ENCODE measurements around the gene CIRBP. TPM values are rescaled to one million over a fixed set of nuclear protein-coding genes. Genes with fewer than 3 reads are reported as not detected.

The CIRBP gene
- total RNA-seq, 2 donors from 2014 or later: 282 to 301 TPM

DNA sequence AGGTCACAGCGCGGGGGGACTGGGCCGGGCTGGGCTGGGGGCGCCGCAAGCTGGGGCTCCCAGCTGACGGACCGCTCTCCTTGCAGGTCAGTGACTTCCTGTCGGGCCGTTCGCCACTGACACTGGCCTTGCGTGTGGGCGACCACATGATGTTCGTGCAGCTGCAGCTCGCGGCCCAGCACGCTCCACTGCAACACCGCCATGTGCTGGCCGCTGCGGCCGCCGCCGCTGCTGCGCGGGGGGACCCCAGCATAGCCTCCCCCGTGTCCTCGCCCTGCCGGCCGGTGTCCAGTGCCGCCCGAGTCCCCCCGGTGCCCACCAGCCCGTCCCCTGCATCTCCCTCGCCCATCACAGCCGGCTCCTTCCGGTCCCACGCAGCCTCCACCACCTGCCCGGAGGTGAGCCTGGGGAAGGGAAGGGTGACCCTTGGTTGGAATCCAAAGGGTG, 15.0 kb upstream of the CIRBP start:
- Histone ChIP-seq H3K9me3 (ENCODE audit: control insufficient read depth, low read length) (no peaks in the 10 kb centered on the region), H3K36me3 (ENCODE audit: control insufficient read depth, insufficient read depth, low read length) (peaks cover 63% of the 10 kb centered on the region), H3K4me1 (ENCODE audit: control insufficient read depth, insufficient read depth, low read length) (peaks cover 8% of the 10 kb centered on the region), H3K27me3 (ENCODE audit: control insufficient read depth, insufficient read depth, low read length, poor library complexity, severe bottlenecking) (no peaks in the 10 kb centered on the region), H3K4me3 (ENCODE audit: low read length) (no peak overlapping the region), H3K27ac (ENCODE audit: low read depth, low read length) (peak overlapping the region; percentile 2), H3K9ac (ENCODE audit: extremely low read depth, low read length, poor library complexity, severe bottlenecking) (no peak overlapping the region)
- 97% methylated on average over 13 to 37 of the region's 37 CpGs for WGBS, 2 experiments (ENCODE audit: insufficient coverage in 1 of 2, insufficient read length in 1 of 2)
- Mint-ChIP-seq H3K4me3 (no peak overlapping the region), H3K27me3 (ENCODE audit: insufficient read depth) (no peaks in the 10 kb centered on the region), H3K36me3 (ENCODE audit: low read depth) (peaks cover 53% of the 10 kb centered on the region), H3K27ac (no peak overlapping the region), H3K4me1 (peaks cover 13% of the 10 kb centered on the region), H3K9me3 (no peaks in the 10 kb centered on the region)
- DNase-seq: no peak
- TF ChIP-seq, protein P1, sequence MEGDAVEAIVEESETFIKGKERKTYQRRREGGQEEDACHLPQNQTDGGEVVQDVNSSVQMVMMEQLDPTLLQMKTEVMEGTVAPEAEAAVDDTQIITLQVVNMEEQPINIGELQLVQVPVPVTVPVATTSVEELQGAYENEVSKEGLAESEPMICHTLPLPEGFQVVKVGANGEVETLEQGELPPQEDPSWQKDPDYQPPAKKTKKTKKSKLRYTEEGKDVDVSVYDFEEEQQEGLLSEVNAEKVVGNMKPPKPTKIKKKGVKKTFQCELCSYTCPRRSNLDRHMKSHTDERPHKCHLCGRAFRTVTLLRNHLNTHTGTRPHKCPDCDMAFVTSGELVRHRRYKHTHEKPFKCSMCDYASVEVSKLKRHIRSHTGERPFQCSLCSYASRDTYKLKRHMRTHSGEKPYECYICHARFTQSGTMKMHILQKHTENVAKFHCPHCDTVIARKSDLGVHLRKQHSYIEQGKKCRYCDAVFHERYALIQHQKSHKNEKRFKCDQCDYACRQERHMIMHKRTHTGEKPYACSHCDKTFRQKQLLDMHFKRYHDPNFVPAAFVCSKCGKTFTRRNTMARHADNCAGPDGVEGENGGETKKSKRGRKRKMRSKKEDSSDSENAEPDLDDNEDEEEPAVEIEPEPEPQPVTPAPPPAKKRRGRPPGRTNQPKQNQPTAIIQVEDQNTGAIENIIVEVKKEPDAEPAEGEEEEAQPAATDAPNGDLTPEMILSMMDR (conservative IDR thresholded peaks at IDR 0.05): no peak

DNA sequence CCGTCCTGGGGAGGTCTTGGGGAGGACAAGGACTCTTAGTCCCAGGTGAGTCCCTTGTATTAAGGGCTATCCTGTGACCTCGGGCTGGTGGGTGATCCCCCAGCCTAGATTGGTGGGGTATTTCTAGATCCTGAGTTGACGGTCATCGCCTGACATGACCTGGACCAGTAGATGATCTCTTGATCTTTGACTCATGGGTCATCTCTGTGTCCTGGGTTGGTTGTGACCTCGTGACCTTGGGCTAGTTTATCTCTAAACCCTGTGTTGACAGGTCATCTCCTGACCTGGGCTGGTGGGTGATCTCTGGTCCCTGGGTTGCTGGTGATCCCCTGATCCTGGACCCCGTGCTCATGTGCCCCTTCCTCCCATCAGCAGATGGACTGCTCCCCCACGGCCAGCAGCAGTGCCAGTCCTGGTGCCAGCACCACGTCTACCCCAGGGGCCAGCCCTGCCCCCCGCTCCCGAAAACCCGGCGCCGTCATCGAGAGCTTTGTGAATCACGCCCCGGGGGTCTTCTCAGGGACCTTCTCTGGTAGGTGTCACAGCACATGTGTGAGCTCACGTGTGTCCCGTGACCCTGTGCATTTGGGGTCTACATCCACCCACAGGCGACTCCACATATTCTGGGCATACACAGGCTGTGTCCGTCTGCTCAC, 14.5 kb upstream of the CIRBP start:
- 95% methylated on average over 19 to 20 of the region's 20 CpGs for WGBS, 2 experiments (ENCODE audit: insufficient coverage in 1 of 2, insufficient read length in 1 of 2)
- Histone ChIP-seq H3K4me1 (ENCODE audit: control insufficient read depth, insufficient read depth, low read length) (peaks cover 8% of the 10 kb centered on the region), H3K9ac (ENCODE audit: extremely low read depth, low read length, poor library complexity, severe bottlenecking) (no peak overlapping the region), H3K36me3 (ENCODE audit: control insufficient read depth, insufficient read depth, low read length) (peaks cover 63% of the 10 kb centered on the region), H3K4me3 (ENCODE audit: low read length) (no peak overlapping the region), H3K27ac (ENCODE audit: low read depth, low read length) (peak overlapping the region; percentile 22), H3K27me3 (ENCODE audit: control insufficient read depth, insufficient read depth, low read length, poor library complexity, severe bottlenecking) (no peaks in the 10 kb centered on the region), H3K9me3 (ENCODE audit: control insufficient read depth, low read length) (no peaks in the 10 kb centered on the region)
- Mint-ChIP-seq H3K27ac (peak overlapping the region; percentile 77), H3K9me3 (no peaks in the 10 kb centered on the region), H3K4me3 (no peak overlapping the region), H3K36me3 (ENCODE audit: low read depth) (peaks cover 53% of the 10 kb centered on the region), H3K4me1 (peaks cover 18% of the 10 kb centered on the region), H3K27me3 (ENCODE audit: insufficient read depth) (no peaks in the 10 kb centered on the region)
- TF ChIP-seq, protein P1 (conservative IDR thresholded peaks at IDR 0.05): no peak
- DNase-seq: no peak

DNA sequence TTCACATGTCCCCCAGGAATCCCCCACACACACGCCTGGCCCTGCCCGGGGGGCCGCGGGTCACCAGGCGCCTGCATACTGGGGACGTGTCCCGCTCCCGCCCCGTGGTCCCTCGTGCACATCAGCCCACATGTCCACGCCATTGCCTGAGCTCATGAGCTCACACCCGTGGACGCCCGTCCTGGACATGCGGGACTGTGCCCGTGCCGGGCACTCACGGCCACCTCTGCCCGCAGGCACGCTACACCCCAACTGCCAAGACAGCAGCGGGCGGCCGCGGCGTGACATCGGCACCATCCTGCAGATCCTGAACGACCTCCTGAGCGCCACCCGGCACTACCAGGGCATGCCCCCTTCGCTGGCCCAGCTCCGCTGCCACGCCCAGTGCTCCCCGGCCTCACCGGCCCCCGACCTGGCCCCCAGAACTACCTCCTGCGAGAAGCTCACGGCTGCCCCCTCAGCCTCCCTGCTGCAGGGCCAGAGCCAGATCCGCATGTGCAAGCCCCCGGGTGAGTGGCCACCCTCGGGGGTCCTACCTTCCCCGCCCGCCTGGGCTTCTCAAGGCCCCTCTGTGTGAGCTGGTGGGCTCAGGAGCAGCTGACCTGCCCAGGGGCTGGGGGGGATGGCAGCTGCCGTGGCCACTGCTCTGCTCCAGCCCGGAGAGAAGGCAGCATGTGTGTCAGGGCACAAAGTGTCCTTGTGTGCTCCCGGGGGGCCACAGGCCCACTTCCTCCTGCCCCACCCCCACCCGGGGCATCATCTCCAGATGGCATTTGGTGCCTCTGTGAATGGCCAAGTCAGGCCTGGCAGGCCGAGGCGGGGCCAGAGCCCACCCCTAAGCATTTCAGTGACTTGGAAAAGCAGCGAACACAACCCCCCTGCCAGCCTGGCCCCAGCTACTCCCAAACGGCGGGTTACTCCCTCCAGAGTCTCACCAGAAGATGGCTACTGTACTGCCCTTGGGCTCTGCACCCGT, 13.7 kb upstream of the CIRBP start:
- H3K9ac ChIP-seq (ENCODE audit: extremely low read depth, low read length, poor library complexity, severe bottlenecking): no peak overlapping the region
- H3K4me3 Mint-ChIP-seq: no peak overlapping the region
- peaks cover 52% of the 10 kb centered on the region for H3K36me3 Mint-ChIP-seq (ENCODE audit: low read depth)

More for the DNA sequence above, 13.7 kb upstream of the CIRBP start:
- H3K27me3 Mint-ChIP-seq (ENCODE audit: insufficient read depth): no peaks in the 10 kb centered on the region
- peak overlapping the region; percentile 57 for H3K27ac ChIP-seq (ENCODE audit: low read depth, low read length)
- H3K27me3 ChIP-seq (ENCODE audit: control insufficient read depth, insufficient read depth, low read length, poor library complexity, severe bottlenecking): no peaks in the 10 kb centered on the region
- no peaks in the 10 kb centered on the region for H3K9me3 ChIP-seq (ENCODE audit: control insufficient read depth, low read length)
- no peak for DNase-seq
- H3K9me3 Mint-ChIP-seq: no peaks in the 10 kb centered on the region
- peaks cover 8% of the 10 kb centered on the region for H3K4me1 ChIP-seq (ENCODE audit: control insufficient read depth, insufficient read depth, low read length)
- H3K27ac Mint-ChIP-seq: peak overlapping the region; percentile 77
- H3K4me1 Mint-ChIP-seq: peaks cover 19% of the 10 kb centered on the region
- TF ChIP-seq, protein P1 (conservative IDR thresholded peaks at IDR 0.05): no peak
- WGBS, 2 experiments (ENCODE audit: insufficient coverage in 1 of 2, insufficient read length in 1 of 2): 94 to 95% methylated on average over 30 to 52 of the region's 52 CpGs
- no peak overlapping the region for H3K4me3 ChIP-seq (ENCODE audit: low read length)
- peaks cover 63% of the 10 kb centered on the region for H3K36me3 ChIP-seq (ENCODE audit: control insufficient read depth, insufficient read depth, low read length)

Measured in endodermal cell (in vitro differentiated cells).